Activated CD4-positive, alpha-beta T cell treated with anti-CD3 and anti-CD28 coated beads for 48 hours (primary cell): ENCODE results near the gene TRIM43.
"Not testable (repeated sequence)": the region's sequence is repeated elsewhere in the genome, so short reads cannot be mapped to it uniquely, and the experiment has no call there.

Experiments
- DNase-seq: peaks from one replicate; pipeline ENCODE4 v3.0.0-alpha.2; 2020

TRIM43 gene

DNA sequence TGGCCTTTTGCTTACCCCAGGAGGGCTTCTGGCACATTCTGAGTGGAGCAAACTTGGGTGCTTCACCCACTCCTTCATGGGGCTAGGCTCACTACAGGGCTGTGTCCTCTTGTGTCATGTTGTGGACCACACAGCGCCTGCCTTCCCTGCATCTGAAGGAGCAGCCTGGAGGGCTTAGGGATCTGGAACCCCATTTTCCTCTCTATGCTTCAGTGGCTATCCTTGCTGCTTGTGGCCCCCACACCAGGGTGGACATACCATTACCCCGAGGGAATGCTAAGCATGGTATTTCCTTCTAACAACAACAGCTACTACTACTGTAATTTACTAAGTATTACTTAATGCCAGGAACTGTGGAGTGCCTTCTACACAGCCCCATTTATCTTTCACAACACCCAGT lies 50.6 kb downstream of the TRIM43 start:
- not testable (repeated sequence) for DNase-seq

DNA sequence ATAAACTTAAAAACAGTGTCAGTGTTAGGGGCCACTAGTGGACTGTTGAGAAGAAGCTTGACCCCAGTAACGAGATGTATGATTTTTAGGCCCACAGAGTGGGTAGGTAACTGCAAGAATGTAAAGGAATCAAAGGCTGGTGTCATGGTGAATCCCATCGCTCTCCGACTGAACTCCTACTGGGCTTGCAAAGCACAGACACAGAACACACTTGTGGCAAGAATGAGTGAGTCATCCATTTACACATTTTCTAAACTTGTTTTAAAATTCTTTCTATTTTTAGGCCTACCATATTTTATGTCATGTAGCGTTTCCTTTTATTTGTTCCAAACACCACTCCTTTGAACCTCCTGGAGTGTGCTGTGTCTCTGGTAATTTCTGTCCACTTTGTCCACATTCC lies 51.1 kb downstream of the TRIM43 start:
- DNase-seq: not testable (repeated sequence)

DNA sequence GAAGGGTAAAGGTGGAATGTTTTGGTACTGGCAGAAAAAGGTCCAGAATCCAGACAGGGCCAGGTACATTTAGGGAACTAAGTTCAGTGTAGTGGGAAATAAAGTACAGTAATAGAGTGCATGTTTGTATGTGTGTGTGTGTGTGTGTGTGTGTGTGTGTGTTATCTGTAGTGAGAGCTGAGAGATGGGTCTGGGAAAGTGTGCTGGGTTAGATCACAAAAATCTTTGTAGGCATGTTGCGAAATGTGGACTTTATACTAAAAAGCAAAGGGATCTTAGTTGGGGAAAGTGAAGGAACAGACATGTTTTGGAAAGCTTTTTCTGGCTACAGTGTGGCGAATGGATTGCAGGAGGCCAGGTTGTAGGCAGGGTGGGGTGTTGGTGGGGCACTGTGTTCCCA lies 53.5 kb downstream of the TRIM43 start:
- DNase-seq: not testable (repeated sequence)

DNA sequence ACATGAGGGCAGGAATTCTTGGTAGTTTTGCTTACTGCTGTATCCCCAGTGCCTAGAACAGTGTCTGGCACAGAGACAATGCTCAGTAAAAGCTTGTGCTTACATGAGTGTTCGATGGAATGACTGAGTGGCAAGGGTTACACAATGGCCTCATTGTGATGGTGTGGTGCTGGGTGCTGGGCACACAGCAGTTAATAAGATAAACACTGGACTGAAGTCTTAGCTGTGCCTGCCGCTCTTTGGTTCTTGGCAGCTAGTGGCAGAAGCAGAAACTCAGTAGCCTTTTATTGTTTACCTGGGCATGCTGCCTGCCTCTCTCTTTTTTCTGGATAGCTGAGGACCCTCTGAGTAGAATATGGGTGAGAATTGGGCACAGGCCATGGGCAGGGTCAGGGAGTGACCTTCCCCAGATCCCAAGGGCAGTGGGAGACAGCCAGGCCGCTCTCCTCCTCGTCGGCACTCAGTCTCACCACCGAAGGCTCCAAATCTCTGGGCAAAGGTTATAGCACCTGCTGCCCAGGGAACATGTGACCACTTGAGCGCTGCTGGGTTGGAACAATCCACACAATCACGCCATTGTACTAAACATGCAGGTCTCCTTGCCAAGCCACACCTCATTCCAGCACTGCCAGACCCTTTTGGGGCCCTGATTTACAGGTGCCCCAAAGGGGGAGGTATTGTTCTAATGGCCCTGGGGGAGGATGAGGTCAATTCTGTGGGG lies 54.6 kb downstream of the TRIM43 start:
- not testable (repeated sequence) for DNase-seq

DNA sequence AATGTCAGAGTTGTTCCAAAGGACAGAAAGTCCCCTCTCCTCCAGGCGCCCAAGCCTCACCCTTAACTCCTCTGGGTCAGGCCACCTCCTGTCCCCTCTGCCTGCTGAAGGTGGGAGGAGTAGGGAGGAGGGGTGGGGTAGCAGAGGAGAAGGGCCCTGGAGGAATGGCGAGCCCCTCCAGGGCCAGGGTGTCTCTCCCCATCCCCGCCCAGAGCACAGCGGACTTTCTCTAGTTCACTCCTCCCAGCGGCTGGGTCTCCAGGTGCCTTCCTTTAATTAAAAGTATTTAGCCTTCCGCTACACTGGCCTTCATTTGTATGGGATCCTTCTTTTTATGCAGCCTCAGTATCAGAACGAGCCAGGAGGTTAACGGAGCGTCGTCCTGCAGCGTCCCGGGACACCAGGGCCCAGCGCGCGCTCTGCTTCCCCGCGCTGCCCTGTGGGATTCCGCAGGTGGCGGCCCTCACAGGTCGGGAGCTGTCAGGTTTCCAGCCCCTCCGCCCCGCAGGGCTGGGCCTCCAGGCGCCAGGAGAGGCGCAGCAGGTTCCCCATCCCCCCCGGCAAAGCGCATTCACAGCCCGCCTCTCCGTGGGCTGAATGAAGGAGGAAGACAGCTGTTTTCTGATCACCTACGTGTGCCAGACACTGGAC lies 57.2 kb downstream of the TRIM43 start:
- not testable (repeated sequence) for DNase-seq
